ENCODE measurements around the gene PRELID3B.

DNA sequence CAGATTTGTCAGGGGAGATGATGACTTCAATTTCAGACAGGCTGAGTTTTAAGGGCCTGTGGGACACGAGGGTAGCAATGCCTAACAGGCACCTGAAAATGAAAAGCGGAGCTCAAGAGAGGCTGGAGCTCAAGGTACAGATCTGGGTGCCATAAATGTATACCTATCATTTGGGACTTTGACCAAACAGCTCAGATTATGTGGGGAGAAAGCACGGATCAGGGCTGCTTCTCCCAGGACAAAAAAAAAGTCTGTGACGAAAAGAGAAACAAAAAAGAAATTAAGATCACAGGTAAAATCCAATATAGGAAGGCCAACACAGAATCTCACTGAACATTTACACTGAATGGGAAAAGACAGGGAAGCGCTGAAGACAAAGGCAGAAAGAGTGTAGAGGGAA lies 1.9 kb downstream of the PRELID3B start:
- TF ChIP-seq, protein P1, sequence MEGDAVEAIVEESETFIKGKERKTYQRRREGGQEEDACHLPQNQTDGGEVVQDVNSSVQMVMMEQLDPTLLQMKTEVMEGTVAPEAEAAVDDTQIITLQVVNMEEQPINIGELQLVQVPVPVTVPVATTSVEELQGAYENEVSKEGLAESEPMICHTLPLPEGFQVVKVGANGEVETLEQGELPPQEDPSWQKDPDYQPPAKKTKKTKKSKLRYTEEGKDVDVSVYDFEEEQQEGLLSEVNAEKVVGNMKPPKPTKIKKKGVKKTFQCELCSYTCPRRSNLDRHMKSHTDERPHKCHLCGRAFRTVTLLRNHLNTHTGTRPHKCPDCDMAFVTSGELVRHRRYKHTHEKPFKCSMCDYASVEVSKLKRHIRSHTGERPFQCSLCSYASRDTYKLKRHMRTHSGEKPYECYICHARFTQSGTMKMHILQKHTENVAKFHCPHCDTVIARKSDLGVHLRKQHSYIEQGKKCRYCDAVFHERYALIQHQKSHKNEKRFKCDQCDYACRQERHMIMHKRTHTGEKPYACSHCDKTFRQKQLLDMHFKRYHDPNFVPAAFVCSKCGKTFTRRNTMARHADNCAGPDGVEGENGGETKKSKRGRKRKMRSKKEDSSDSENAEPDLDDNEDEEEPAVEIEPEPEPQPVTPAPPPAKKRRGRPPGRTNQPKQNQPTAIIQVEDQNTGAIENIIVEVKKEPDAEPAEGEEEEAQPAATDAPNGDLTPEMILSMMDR (IDR thresholded peaks at IDR 0.05; ENCODE audit: control extremely low read depth in 1 of 3, insufficient read depth in 1 of 3, low read depth in 1 of 3, low read length in 3 of 3) = no peak
- TF ChIP-seq RAD21 (IDR thresholded peaks at IDR 0.05 in 1 of 2, conservative IDR thresholded peaks at IDR 0.05 in 1 of 2; ENCODE audit: low read depth in 2 of 2, low read length in 2 of 2) (no peak), JUND (IDR thresholded peaks at IDR 0.05; ENCODE audit: low read length) (no peak), SRF (IDR thresholded peaks at IDR 0.05; ENCODE audit: low read depth, low read length) (no peak), CHD2 (IDR thresholded peaks at IDR 0.05; ENCODE audit: low read length) (no peak), SIX5 (IDR thresholded peaks at IDR 0.05; ENCODE audit: low read depth, low read length) (no peak), POU5F1 (IDR thresholded peaks at IDR 0.05; ENCODE audit: low read depth, low read length) (no peak), POLR2A (IDR thresholded peaks at IDR 0.05; ENCODE audit: control extremely low read depth in 1 of 2, low read depth in 2 of 2, low read length in 2 of 2) (no peak)
